TTC549 (cell line): ENCODE data around the gene UHRF1.
"Not testable (repeated sequence)": the region's sequence is repeated elsewhere in the genome, so short reads cannot be mapped to it uniquely, and the experiment has no call there.

Source experiments
- FAIRE-seq: peaks from 2 replicates; lab custom pipeline; 2012; peaks lifted over from hg19 to GRCh38; lab: Jason Lieb, UNC

Gene UHRF1

DNA sequence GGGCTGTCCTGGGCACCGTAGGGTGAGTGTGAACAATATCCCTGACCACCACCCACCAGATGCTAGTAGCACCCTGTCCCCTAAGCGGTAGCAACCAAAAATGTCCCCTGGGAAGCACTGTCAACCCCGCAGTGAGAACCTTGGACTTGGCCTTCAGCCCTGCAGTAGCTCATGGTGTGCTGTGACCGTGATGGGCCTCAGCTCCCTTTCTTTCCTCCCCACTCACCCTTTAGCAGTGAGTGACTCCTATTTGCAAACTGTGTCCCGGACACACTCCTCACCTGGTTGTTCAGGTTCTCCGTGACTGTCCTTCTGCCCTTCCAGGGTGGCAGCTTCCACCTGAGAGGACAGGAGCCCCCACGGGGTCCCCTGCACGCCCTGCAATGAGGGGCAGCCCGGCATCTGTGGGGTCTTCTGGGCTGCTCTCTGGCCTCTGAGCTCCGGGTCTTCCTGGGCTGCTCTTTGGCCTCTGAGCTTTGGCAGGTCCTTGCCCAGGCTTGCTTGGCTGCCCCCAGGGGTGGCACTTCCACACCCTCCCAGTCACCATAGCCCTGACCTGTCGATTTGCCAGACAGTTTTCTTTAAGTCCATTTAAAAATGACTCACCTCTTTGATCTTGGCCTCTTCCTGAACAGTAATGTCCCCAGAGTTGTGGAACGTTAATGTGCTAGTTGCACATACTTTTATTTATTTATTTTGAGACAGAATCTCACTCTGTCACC lies 63.4 kb downstream of the UHRF1 start:
- FAIRE-seq: no peak

DNA sequence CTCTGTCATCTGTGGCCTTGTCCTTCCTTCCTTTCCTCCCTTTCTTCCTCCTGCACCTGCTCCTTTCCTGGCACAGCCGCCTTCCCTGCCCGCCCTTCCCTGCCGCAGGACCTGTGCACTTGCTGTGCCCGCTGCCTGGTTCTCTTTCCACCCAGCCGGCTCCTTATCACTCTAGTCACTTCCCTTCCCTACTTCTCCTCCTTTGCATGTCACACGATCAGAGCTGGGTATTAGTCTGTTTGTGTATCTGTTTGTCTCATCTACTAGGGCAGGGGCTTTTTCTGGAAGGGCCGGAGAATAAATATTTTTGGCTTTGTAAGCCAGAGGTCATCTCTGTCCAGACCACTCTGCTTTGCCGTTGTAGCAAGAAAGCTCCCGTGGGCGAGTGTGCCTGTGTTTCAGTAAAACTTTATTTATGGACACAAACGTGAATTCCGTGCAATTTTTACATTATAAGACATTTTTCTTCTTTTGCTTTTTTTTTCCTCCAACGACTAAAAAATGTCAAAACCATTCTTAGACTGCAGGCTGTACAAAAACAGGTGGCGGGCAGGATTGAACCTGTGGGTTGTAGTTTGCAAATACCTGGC lies 65.7 kb downstream of the UHRF1 start:
- no peak for FAIRE-seq

DNA sequence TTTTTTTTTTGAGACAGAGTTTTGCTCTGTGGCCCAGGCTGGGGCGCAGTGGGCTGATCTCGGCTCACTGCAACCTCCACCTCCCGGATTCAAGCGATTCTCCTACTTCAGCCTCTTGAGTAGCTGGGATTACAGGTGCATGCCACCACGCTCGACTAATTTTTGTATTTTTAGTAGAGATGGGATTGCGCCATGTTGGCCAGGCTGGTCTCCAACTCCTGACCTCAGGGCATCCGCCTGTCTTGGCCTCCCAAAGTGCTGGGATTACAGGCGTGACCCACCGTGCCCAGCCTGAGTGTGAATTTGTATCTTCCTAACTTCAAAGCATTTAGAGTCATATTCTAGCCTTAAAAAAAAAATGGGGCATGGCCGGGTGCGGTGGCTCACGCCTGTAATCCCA lies 66.3 kb downstream of the UHRF1 start:
- FAIRE-seq: not testable (repeated sequence)

DNA sequence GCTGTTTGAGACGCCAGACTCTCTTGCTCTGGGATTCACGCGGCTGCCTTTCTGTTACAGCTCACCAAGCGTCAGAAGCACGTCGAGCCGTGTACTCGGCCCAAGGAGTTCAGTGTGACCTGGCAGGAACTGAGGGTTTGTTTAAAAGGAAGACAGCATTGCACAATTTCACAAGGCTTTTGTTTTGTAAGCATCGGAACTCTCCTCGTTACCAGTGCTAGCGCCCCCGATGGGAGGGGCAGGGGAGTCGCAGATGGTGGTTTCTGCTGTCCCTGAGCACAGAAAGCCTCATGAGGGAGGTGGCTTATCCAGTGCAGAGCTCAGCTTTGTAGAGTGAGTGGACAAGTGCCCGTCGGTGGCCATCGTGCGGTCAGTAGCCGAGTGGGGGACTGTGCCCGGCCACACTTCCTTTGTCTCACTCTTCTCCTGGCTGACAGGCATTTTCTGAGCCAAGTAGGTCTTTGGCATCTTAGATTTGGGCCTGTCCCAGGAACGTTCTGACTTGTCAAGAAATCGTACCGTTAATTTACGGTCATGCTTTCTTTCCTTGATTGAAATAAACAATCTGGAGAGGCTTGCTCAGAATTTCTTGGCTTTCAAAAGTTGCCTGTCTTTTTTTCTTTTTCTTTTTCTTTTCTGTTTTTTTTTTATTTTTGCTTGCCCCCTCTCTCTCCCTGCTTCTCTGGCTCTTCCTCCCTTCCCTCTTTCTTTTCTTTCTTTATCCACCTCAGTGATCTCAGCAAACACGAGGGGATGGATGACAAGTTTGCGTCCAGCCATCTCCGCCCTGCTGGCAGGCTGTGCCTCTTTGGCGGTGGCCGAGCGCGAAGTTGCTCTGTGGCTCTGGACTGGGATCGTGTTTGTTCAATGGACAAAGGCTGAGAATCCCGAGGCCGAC lies 67.3 kb downstream of the UHRF1 start:
- no peak for FAIRE-seq

DNA sequence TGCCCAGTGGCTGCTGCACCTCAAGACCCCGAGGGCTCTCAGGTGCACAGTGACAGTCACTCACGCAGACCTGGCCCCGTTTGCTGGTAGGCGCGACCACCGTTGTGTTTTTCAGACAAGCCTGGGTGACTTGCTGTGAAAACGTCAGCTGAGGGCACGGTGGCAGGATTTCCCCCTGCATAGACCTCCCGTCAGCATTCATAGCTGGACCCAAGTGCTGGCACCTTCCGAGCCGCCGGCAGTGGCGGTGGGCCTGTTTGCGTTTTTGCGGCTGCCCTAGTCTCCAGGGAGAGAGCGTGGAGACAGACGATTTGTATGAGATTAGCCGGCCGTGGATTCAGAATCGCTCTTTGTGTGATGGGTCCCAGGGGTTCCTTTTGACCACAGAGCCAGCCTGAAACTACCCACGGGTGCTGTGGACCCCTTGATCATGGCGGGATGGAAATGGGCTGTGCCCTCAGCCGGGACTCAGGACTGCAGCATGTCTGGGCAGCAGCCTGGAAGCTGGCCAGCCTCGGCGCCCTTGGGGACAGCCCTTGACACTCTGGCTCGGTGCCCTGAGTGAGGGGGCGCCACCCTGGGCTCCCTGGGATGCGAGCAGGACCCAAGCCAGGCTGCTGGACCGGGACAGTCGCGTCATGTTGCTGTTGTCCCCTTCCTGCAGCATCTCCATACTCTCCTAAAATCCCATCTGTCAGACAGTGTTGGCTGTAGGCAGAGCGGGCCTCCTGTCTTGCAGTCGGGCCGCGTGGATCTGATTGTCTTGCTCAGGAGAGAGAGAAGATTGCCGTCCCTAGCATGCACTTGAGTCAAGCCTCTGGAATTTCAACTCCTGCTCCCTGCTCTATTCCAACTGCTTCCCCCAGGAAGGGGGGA lies 68.2 kb downstream of the UHRF1 start:
- no peak for FAIRE-seq

DNA sequence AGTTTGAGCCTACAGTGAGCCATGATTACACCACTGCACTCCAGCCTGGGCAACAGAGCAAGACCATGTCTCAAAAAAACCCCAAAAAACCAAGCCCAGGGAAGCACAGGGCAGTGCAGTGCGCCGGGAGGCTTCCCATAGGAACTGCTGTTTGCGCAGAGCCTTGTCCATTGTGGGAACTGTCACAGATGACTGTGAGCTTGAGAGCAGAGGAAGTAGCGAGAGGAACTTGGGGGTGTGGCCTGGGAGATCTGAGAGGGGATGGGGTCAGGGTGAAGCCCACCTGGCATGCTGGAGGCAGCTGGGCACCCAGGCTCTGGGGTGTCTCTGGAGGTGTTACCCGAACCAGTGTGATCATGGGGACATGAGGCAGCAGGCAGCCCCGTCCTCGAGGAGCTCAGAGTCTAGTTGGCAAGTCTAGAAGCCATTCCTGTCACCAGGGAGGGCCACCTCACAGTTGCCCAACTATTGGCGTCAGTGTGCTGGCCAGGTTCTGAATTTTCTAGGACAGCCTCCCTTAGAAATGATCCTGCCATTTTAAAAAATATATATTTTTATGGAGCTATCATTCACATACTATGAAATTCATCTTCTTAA lies 70.0 kb downstream of the UHRF1 start:
- FAIRE-seq: no peak

DNA sequence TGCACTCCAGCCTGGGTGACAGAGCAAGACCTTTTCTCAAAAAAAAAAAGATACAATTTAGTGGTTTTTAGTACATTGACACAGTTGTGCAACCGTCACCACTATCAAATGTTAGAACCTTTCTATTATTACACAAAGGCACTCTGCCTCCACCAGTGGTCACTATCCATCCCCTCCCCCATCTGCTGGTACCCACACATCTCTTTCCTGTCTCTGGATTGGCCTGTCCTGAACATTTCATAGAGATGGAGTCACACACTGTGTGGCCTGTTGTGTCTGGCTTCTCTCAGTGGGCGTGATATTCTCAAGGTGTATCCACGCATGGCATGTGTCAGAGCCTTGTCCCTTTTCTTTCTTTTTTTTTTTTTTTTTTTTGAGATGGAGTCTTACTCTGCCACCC lies 70.8 kb downstream of the UHRF1 start:
- FAIRE-seq: no peak

DNA sequence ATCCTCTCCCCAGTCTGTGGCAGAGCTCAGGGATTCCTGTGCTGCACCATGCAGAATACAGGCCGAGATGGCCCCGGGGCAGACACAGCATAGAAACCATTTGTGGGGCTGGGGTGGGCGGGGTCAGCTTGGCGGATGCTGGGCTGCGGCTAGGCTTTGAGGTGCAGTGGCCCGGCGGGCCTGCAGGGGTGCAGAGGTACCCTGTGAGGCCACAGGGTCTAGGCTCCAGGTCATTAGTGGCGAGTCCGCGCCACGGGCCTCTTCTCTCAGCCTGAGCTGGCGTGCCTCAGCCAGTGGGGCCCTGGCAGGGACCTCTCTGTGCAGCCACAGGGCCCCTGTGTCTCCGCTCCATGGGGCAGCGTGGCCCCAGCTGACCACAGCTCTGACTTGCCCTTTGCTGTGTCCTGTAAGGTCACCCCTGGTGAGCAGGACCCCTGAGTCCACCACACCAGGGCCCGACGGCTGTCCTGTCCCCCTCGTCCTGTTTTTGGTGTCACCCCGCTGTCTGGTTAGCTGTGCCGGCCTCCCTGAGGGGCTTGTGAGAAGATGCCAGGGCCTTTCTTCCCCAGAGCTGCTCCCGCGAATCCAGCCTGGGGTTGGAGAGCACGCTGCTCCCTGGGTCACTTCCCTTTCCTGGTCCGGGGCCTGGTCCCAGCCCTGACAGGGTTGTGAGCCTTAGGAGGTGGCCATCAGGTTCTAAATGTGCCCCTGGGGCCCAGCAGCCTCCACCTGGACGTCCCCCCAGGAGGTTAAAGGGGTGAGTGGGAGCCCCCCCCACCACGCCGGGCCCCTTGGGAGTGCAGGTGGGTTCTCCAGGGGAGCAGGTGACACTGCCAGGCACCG lies 71.8 kb downstream of the UHRF1 start:
- FAIRE-seq: no peak

DNA sequence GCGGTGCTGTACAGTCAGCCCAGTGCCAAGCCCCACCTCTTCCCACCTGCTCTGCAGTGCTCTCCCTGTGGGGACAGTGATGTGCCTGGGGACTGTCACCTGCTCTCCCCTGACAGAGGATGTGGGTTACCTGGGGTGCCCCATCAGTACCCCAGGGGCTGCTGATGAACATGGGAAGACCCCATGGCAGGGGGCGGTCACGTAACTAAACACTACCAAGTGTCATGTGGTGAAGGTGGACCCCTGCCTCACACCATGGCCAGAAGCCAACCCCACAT lies 72.3 kb downstream of the UHRF1 start:
- no peak for FAIRE-seq

DNA sequence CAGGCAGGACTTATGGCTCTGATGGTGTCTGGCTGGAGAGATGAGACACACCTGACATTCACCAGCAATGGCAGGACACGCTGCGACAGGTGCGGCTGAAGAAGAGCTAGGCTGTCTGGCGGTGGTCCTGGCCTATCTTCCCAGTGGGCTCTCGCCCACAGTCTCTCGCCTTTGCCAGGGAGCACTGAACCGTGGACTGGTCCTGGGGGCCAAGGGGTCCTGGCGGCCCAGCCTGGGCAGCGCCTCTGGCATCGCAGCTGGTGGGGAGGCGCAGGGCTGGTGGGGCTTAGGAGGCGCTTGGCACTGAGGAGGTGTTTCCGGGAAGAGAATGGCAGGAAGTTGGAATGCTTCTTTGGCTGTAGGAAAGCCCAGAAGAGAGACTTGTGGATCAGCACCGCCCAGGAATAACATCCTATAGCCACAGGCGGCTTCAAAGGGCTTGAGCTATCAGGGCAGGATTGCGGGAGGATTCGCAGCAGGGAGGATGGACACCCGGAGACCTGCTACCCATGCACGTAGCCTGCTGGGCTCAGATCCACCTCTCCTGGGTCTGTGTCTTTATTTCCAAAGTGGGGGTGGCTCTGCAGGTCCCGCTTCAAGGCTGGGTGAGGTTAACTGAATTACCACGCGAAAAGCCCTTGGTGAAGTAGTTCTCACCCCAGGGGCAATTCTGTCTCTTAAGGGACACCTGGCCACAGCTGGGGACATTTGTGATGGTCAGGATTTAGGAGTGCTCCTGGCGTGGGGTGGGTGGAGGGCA lies 74.2 kb downstream of the UHRF1 start:
- no peak for FAIRE-seq

DNA sequence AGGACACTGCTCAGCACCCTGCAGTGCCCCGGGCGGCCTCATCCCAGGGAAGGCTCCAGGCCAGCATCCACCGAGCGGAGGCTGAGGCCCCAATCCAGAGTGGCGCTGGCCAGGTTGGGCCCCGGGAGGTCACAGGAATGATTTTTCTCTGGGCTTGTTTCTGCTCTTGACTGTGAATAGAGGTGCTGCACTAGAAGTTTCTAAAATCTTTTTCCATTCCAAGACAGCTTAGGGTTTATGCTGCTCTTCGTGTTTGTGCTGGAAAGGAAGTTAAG lies 74.7 kb downstream of the UHRF1 start:
- FAIRE-seq: no peak

DNA sequence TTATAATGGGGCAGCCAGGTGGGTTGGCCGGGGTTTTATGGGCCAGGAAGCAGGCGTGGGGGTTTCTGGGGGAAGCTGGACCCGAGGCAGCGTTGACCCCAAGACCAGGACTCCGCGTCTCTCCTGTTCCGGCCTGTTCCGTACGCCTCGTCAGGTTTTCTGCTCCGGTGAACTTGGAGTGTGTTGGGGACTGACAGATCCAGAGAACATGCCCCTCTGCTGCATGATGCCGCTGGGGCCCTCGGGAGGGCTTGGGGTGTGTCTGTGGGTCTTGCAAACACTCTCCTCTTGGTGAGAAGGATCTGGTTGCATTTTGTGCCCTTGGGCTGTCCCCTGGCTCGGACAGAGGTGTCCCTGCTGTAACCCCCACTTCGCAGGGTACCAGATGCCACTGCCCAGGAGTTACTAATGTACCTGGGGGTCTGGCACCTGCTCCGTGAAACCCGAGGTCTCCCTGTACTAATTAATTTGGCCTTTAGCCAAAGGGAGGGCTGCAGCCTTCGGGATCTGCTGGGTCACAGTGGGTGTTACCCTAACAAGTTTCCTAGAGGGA lies 75.2 kb downstream of the UHRF1 start:
- no peak for FAIRE-seq

DNA sequence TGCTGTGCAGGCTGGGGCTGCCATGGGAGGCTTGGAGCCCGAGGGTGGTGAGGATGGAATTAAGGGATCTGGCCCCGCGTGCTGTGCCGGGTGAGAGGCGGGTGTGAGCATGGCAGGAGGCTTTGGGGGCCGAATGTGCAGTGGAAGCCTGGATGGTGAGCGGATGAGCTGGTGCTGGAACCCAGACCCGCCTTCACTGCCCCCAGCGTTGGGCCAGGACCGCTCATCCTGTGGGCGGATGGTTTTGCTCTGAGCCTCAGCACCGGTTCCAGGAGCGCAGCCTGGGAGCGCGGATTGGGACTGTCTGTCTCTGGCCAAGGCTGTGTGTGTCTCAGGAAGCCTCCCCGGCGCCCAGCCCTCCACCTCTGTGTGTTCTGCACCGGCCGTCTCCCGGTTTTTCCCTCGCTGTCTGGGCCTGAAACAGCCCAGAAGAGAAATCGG lies 76.3 kb downstream of the UHRF1 start:
- no peak for FAIRE-seq

DNA sequence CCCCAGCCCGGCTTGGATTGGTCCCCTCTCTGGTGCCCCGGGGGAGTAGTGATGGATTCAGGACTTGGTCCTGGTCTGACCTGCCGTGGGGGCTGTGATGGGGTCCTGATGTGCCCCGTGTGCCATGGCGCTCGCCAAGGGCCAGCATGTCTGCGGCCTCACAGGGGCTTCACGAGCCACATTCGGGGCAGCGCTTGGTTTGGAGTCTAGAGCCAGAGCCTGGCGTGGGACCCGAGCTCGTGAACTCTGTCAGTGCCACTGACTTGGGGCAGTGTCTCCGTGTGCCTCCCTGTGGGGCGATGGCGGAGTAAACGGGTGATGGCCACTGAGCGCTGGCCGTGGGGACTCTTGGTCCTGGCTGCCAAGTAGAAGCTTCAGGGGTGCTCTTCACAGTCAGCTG lies 76.8 kb downstream of the UHRF1 start:
- no peak for FAIRE-seq

DNA sequence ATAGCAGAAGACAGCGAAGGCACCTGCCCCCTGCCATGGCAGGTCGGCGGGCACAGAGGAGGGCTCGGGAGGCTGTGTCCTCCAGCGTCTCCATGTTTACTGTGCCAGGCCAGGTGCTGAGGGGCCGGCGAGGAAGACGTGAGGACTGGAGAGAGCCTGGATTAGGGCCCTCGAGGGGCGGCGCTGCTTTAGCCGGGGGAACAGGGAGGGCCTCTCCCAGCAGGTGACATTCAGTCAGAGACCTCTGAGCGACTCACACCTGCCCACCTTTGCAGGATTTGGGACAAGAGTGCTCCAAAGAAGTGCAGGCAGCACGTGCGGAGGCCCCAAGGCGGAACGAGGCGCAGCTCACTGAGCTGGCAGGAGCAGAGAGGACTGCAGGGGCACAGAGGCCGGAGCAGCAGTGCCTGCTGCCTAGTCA lies 77.2 kb downstream of the UHRF1 start:
- FAIRE-seq: no peak

DNA sequence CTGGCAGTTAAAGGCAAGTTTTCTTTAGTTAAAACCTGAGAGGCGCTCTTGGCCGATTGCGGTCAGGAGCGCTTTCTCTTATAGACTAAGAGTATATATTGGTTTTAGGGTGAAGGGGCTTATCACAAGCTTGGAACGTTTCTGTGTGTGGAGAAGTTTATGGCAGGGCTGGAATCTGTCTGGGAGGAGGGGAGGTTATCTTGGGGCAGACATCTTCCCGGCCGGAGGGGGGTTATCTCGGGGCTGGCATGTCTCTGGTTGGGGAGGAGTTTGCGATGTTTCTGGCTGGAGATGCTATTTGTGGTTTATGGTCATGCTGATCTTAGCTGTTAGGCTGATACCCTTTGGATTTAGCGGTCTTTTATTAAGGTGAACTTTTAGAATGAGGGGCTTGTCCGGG lies 78.0 kb downstream of the UHRF1 start:
- FAIRE-seq: no peak

DNA sequence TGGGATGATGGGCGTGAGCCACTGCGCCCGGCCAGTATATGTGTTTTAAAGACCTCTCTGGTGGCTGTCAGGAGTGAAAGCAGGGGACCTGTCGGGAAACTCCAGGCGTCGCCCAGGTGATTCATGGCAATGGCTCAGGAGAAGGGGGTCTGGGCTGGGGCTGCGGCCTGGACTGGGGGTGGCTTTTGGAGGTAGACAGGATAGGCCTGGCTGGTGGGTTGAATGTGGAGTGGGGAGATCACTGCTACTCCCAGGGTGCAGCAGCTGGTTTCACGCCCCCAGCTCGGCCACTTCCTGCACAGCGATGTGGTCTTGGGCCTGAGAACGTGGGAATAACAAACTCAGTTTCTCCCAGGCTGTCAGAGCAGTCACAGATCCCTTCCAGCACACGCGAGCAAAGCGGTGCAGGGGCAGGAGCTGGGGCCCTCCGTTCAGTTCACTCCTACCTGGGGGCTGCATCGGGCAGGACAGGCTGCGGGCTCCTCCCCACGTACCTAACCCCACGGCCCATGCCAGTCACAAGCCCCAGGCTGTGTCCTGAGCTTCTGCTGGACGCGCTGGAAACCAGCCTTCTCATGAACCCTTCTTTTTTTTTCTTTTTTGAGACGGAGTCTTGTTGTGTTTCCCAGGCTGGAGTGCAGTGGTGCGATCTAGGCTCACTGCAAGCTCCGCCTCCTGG lies 78.5 kb downstream of the UHRF1 start:
- no peak for FAIRE-seq

DNA sequence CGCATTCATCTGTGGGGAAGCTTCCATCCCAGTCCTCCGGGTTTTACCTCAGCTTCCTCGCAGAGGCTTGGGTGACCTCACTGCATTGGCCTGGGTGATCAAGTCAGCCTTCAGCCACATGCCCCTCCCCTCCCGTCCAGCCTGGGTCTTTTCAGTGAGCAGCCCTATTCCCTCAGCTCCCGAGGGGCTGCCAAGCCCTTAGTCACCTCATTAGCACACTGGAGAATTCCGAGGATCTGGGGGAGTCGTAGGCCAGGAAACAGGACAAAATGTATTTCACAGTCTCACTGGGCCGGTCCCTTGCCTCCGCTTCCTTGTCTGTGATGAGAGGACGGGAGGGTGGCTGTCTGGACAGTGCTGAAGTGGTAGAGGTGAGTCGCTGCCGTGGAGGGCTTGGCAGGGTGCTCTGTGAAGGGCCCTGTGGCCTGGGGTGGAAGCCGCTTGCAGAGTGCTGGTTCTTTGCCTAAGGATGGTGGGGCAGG lies 79.5 kb downstream of the UHRF1 start:
- FAIRE-seq: no peak

DNA sequence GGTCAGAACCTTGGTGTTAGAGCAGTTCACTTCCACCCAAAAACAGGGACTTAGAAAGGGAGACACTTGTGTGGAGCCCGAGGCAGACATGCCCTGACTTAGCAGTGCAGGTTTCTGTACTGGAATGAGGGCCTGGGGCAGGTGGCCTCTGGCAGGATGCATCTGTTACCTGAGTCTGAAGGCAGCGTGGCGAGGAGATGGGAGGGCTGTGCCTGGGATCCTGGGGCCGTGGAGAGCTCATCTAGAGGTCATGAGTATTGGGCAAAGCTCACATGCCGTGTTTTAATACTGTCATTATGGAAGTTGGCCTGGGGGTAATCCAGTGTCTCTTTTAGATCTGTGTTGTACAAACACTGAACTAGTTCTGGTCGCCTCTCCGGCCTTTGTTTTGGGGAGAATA lies 81.0 kb downstream of the UHRF1 start:
- FAIRE-seq: no peak

DNA sequence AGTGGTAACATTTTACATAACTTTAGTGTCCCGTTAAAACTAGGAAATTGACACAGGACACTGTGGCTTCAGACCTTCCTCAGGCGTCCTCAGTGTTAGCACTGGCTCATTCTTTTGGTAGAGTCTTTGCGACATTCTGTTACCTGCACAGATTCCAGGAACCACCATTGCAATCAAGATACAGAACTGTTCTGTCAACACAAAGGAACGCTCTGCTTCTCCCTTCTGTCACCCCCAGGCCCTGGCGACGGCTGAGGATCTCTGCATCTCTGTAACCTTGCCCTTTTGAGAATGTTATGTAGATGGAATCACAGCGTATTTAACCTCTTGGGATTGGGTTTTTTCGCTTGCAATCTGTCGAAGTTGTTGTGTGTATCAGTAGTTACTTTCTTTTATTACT lies 82.2 kb downstream of the UHRF1 start:
- no peak for FAIRE-seq
